NCI-H446 treated with DMSO at 0.1 percent for 48 hours (cell line): ENCODE results near the gene MUC22.
"Not testable (repeated sequence)": the region's sequence is repeated elsewhere in the genome, so short reads cannot be mapped to it uniquely, and the experiment has no call there.

ENCODE experiments used
- DNase-seq: peaks from one replicate; lab custom pipeline; 2025; lab: John Stamatoyannopoulos, UW

MUC22 gene

DNA sequence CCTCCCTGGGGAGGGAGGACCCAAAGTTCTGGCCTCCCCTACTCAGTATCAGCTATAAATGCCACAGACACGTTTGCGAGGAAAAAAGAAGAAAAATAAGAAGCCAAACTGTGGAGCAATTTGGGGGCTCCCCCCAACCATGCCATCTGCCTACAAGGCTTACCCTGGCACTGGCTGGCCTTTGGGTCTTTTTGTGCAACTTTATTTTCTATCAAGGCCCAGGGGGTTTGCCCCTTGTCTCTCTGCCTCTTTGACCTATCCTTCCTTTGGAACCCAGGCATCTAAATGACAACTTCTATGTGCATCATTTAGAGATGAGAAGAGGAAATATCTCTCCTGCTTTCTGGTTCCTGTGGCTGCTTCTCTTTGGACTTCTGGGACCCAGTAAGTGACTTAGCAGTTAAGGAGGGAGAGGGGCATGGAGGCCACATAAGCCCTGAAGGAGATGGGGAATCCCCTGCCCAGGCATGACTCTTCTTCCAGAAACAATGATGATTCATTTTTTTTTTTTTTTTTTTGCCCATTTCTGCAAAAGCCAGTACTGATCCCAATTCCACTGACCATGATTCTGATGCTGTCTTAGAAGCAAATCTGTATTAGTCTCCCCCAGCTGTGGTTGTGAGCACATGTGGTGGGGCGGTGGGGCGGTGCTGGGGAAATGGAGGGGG, at the start of gene MUC22:
Gene MUC22, plus strand, starts transcription at position 82 of the 668 bp plus-strand sequence. Its CDS starts 233 bp downstream, at position 315.
- no peak for DNase-seq

DNA sequence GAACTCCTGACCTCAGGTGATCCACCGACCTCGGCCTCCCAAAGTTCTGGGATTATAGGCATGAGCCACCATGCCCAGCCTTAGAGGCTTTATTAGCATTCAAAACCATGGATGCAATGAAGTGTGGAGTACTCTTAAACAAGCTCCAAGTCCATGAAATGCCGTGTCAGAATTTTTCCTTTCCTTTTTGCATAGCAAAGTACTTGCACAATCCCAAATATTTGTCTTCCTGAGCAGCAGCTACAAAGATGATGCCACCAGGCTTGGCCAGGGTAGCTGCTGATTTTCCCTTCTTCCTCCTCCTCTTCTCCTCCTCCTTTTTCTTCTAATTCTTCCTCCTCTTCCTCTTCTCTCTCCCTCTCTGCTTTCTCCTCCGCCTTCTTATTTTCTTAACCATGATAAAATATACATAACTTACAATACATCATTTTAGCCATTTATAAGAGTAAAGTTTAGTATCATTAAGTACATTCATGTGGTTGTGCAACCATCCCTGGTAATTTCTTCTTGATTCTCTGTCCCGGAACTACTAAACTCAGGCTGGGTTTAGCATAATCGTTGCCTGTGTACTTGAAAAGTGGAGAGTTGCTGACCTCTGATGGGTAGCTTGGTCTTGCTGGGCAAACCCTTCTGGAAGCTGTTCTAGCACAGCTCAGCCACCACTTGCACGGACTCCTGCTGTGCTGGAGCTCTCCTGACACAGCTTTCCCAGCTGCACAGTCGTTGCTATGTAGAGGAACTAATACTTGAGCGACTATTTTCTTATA, 49.2 kb upstream of the MUC22 start:
- DNase-seq, result no peak

DNA sequence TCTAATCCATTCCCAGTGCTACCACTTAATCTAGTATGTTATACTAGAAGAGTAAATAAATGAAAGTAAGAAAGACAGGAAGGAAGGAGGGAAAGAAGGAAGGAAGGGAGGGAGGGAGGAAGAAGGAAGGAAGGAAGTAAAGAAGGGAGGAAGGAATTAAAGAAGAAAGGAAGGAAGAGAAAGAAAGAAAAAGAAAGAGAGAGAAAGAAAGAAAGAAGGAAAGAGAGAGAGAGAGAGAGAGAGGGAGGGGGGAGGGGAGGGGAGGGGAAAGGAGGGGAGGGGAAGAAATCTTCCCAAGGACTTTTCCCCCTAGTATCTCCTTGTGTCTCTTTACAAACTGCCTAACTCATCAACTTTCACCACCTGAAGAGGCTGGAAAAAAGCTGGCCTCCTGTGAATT, 47.6 kb upstream of the MUC22 start:
- no peak for DNase-seq

DNA sequence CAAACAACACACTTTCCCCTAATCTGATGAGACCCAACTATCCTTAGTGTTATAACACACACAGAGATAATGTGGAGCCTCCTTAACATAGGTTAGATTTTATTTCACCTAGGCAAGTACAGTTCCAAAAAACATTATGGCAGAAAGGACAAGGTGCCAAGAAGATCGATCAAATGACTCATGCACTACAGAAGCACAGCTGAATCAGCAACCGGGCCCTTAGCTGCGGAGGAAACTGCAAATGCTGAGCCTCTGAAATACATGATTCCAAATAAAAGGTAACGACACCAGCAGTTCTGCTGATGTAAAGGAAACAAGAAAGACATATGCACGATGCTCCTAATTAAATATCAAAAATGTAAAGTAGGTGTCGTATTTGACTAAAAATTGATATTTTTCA, 46.6 kb upstream of the MUC22 start:
- no peak for DNase-seq

DNA sequence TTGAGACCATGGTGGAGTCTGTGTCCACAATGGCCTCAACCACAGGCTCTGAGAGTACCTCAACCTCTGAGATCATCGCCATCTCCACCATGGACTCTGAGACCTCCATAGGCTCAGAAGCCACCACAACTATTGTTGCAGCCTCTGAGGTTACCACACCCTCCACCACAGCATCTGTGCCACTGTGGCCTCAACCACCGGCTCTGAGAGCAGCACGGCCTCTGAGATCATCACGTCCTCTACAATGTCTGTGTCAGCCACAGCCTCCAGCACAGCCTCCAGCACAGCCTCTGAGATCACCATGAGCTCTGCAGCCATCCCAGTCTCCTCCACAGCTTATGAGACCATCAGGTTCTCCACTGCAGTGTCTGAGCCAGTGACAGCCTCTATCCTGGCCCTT, 46.2 kb upstream of the MUC22 start:
- DNase-seq, result no peak

DNA sequence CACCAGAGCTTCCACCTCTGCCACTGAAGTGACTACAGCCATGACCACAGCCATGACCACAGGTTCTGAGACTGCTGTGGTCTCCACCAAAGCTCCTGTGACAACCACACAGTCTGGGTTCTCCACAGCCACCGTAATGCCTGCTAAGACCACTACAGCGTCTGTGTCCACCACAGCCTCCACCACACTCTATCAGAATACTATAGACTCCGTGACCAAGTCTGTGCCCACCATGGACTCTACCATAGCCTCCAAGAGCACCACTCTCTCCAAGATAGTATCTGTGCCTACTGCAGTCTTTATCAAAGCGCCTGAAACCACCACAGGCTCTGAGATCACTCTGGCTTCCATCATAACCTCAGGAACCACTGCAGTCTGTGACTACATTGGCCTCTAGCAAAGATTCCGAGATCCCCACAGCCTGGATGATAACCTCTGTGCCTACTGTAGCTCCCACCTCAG, 45.1 kb upstream of the MUC22 start:
- DNase-seq, result no peak

DNA sequence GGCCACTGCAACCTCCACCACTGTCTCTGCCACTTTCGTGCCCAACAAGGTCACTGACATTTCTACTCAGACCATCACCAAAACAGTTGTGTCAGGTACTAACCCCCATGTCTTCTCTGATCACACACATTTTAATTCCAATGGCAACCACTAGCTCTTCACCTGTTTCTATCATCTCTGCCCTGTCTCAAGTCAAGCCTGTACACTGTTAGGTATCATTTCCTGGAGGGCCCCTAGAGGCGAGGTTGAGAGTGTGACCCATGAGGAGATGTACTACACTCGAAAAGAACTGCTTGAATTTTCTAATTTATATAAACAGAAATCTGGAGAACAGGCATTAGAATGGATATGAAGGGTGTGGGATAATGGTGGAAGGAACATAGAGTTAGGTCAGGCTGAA, 44.1 kb upstream of the MUC22 start:
- no peak for DNase-seq

DNA sequence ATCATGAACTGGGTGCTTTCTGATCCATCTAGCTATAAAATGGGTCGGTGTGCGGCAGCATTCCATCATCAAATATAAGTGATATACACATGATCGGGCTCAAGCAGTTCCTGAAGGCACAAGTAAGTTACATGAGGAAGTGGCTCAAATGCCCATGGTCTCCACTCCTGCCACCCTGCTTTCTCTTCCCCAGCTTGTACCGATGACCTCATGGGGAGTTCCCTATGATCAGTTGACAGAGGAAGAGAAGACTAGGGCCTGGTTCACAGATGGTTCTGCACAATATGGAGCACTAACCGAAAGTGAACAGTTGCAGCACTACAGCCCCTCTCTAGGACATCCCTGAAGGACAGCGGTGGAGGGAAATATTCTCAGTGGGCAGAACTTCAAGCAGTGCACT, 41.1 kb upstream of the MUC22 start:
- not testable (repeated sequence) for DNase-seq

DNA sequence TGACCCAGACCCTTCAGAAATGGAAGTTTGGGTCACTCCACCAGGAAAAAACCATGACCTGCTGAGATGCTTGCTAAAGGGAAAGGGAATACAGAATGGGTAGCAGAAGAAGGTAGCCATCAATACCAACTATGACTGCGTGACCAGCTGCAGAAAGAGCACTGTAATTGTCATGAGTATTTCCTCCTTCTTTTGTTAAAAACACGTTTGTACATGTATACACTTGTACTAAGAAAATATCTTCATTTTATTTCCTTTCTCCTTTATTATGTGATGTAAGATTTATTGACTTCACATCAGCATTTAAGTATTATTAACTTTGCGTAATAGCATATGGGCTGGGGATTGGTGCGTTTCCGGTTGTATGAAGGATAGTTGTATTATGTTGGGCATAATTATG, 39.3 kb upstream of the MUC22 start:
- no peak for DNase-seq

DNA sequence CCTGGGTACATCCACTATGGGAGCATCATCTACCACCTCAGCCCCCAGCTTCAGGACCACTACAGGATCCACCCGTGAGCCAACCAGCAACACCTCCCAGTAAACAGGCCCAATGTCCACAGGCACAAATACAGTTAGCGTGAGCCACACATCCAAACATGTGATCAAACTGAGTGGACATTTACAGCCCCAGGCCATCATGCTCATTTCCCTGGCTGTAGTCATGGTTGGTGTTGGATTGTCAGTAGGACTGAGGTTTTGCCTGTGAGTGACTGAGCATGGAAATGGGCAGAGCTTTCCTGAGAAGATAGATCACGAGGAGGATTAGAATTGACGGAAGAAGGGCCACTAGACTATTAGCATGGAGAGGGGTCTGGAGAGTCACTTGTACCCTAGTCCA, 37.5 kb upstream of the MUC22 start:
- no peak for DNase-seq

DNA sequence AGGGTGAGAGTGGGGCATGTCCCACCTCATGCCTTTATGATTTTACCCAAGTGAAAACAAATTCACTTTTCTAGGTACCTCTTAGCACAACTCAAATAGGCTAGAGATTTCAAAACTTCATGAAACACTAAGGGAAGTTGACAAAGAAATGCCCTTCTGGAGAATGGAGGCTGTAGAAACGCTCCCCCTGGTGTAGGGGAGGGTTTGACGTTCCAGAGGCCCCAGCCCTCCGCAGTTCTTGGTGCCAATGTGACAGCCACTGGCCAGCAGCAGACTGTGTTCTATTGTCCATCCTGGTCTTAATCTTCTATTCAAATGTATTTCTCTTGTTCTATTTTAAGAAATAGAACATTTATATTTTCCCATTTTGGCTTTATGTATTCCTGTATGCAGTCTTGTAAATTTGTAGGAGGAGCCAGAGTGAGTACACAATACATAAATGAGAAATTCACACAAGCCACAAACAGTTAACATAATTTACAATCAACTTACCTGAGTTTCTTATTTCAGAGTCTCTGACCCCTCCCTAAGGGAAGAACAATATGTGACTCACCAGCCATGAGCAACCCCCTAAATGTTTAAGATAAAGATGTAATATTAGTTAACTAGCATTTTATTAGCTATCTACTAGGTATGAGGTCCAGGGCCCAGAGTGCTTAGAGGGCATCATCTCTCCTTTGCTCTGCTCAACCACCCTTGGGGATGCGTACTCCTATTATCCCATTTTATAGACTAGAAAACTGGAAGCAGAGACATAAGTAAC, 35.6 kb upstream of the MUC22 start:
- no peak for DNase-seq

DNA sequence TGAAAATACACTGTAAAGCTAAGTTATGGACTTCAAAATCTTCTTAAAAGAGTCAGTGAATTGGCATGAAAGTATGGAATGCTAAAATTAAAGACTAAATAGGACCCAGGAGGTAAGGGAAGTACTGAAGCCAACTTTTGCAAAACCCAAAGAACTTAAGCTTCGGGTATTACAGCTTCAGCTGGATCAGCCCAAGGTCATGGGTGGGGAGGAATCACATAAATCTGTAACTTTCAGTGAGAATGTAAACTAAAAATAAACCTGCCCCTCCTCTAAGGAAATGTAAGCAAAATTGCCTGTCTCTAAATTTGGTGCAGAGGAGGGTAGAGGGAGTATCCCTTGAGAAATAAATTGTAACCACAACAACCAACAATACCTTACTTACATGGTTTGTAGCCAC, 31.1 kb upstream of the MUC22 start:
- DNase-seq, result no peak

DNA sequence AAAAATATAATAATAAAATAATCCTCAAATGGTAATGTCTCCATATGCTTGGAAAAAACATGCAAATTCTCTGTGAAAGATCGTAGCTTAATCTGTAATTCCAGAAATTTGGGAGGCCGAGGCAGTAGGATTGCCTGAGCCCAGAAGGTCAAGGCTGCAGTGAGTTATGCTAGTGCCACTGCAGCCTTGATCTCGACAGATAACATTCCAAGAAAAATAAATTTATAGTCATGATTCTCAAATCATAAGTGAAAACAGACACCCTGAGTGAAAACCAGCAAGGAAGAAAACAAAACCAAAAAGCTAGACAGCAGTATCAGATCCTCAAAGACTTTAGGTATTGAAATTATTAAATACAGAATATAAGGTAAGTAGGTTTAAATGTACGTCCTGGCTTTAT, 30.6 kb upstream of the MUC22 start:
- DNase-seq, result no peak

DNA sequence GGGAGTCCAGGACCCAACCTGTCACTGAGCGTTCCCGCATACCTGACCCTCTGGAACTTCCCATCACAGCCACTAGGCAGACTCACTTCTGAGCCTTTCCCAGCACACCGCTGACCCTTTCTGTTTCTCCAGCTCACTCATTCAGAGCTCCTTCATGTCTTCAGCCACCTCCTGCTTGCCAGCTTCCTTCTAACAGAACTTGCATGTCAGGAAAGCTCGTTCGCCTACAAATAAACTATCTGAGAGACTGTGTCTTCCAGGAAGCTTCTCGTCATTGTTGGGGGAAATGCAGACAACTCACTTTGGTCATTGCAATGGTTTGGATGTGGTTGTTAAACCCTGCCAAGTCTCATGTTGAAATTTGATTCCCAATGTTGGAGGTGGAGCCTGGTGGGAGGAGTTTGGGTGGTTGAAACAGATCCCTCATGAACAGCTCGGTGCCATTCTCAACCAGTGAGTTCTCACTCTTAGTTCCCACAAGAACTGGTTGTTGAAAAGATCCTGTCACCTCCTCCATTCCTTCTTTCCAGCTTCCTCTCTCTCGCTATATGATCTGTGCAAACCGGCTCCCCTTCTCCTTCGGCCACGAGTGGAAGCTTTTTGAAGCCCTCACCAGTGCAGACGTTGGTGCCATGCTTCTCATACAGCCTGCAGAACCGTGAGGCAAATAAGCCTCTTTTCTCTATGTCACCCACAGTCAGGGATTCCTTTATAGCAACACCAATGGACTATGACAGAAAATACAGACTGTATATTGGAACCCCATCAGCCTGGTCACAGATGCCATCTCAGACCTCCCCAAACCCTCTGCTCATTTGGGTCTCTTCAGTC, 28.1 kb upstream of the MUC22 start:
- no peak for DNase-seq

DNA sequence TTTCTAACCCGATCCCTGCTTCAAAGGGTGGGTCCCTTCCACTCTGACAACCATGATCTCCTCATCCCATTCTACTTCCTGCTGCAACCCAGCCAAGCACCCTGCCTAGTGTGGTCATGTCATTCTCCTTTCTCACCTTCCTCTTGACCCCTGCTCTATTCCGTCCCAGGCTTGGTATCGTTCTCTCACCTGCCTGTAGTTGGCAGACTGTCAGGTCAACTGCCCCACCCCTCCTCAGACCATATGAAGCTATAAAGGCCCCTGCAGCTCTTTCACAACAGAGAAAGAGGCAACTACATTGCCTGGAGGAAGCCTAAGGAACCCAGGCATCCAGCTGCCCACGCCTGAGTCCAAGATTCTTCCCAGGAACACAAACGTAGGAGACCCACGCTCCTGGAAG, 26.8 kb upstream of the MUC22 start, which contains the start of gene MUC21:
Gene MUC21, plus strand, starts transcription at position 280 of the 400 bp plus-strand sequence. CDS start 241 bp downstream, outside the sequence.
- DNase-seq, result no peak

DNA sequence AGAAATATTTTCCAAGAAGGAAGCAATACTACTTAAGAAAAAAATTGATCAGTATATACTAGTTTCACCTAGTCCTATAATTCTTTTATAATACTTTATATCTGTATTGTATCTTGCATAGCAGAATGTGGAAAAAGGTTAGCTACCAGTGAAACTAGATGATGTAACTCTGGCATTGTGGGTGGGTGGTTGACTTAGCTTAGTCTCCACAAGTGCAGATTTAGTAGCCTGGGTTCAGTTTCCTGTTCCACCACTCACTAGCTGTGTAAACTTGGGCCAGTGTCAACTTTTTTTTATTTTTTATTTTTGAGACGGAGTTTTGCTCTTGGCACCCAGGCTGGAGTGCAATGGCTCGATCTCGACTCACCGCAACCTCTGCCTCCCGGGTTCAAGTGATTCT, 24.8 kb upstream of the MUC22 start:
- DNase-seq, result no peak

DNA sequence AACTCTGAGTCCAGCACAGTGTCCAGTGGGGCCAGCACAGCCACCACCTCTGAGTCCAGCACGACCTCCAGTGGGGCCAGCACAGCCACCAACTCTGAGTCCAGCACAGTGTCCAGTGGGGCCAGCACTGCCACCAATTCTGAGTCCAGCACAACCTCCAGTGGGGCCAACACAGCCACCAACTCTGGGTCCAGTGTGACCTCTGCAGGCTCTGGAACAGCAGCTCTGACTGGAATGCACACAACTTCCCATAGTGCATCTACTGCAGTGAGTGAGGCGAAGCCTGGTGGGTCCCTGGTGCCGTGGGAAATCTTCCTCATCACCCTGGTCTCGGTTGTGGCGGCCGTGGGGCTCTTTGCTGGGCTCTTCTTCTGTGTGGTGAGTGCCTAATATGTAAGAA, 23.0 kb upstream of the MUC22 start:
- no peak for DNase-seq

DNA sequence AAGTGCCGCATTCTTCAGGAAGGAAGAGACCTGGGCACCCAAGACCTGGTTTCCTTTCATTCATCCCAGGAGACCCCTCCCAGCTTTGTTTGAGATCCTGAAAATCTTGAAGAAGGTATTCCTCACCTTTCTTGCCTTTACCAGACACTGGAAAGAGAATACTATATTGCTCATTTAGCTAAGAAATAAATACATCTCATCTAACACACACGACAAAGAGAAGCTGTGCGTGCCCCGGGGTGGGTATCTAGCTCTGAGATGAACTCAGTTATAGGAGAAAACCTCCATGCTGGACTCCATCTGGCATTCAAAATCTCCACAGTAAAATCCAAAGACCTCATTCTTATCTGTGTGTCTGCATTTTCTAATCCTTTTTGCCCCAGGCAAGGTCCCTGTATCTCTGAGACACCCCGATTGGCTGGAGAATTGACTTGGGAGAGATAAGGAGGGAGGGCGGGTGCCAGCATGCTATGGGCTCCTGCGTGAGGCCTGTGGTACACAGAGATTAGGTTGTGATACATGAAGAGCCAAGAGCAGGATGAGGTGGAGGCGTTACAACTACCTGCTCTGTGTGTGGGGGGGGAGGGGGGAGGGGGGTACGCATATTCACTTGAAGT, 22.0 kb upstream of the MUC22 start:
- DNase-seq, result no peak

DNA sequence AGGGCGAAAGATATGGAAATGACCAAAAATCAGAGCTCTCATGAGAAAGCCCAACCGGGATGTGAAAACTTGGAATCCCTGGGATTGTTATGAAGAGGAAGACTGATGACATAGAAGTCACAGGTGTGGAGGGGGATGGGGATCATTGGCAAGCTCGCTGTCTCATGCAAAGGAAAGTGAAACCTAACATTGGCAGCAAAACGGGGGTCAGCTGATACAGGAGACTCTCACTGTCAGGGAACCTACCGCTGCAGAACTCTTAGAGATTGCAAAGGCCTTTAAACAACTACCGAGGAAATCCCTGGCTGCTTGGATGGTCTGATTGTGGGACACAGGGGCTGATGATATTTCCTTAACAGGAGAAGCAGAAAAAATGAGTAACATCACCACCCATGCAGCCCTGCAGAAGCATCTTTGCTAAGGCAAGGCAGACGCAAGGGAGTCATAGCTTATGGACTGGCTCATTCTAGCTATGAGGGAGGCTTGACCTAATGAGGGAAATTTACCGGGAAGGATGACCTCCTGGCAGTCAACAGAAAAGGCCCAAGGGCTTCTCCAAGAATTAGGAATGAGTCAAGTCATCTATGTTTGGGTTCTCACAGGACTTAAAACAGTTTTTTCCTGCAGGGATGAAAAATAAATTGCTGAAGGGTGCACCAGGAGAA, 19.7 kb upstream of the MUC22 start:
- no peak for DNase-seq

DNA sequence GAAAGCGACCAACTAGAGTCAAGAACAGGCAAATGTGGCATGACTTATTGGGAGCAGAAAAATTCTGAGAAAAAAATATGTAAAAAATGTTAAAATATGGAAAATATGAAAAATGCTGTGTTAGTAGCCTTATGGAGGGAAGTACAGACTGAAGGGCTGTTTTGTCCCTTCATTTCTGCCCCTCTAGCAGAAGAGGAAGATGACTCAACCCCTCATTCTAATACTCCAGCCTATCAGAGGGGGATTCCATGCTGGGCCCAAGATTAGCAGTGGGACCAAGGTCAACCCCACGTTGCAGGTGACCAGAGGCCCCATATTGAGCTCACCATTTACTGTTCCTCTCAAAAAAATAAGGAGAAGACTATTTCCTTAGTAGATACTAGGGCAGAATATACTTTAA, 18.4 kb upstream of the MUC22 start:
- no peak for DNase-seq

DNA sequence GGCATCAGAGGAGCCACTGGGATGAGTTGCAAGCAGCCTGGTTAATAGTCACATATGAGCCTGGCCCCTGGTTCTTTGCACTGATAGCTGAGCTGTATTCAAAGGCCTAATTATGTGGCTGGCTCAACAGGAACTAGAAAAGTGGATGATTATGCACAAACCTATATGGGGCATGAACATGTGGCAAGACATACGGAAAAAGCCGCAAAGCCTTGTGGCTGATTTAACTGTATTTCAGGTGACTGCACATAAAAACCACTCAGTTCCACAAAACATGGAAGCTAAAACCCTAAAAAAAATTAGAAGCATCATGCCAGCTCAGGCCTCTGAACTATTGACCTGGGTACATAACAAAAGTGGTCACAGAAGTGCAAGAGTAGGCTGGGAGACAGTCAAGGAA, 13.0 kb upstream of the MUC22 start:
- DNase-seq, result no peak
